K562 (cell line): ENCODE data around the gene HTRA3. TPM values are rescaled to one million over a fixed set of nuclear protein-coding genes. Genes with fewer than 3 reads are reported as not detected.

Experiments
- ATAC-seq: fragments of 200-7000 bp; cut with Tn5 transposase; 3 replicates; pipeline ENCODE4 v1.9.1; 2020; ENCODE audit warnings: moderate library complexity
- BruUV-seq: library from RNA; stranded (reverse); fragments of 400-500 nt; replicated peaks from 2 replicates; lab custom pipeline; 2021; lab: Mats Ljungman, UMichigan
- CTCF ChIA-PET: fragments of 300-600 bp; formaldehyde crosslinking; extraction: SDS; loops from one replicate; lab custom pipeline; 2021; ENCODE audit warnings: low intra/inter-chr PET ratio; lab: Yijun Ruan, JAX
- POLR2A ChIA-PET: fragments of 300-600, 350-650 bp; sonication (Branson Sonifier 250); formaldehyde crosslinking; extraction: SDS; loops from one replicate; lab custom pipeline; 2021; ENCODE audit warnings: antibody characterized with exemption, inconsistent platforms; lab: Yijun Ruan, JAX
- DNase-seq, 4 experiments: peaks; one replicate each; pipeline versions ENCODE4 v3.0.0 to v3.0.0-alpha.2; 2011 to 2018; ENCODE audit warnings: low spot score in 3 of 4, mixed read lengths in 3 of 4; ENCODE audit errors: extremely low read depth in 1 of 4
- FAIRE-seq: peaks from 2 replicates; lab custom pipeline; 2011; peaks lifted over from hg19 to GRCh38; lab: Jason Lieb, UNC
- H2AFZ ChIP-seq: 2 replicates; pipeline ENCODE4 v1.6.0; 2011; ENCODE audit warnings: low read depth, low read length, control low read depth, inconsistent platforms
- H3K27ac ChIP-seq: fragments of 200-600 bp; 3 replicates; pipeline ENCODE4 v1.8.0; 2011; ENCODE audit warnings: low read depth, mild to moderate bottlenecking, control low read depth, inconsistent platforms, low read length, moderate library complexity, mixed read lengths; ENCODE audit errors: extremely low read depth
- H3K27me3 ChIP-seq, 2 experiments: fragments of 300-600 bp in 1 of 2; 2 replicates in 1 of 2; 3 replicates in 1 of 2; pipeline versions ENCODE4 v1.6.0 to v1.8.0; 2011; ENCODE audit warnings: inconsistent platforms in 2 of 2, low read length in 2 of 2, mild to moderate bottlenecking in 1 of 2, mixed read lengths in 1 of 2, moderate library complexity in 1 of 2; ENCODE audit not compliant: control insufficient read depth in 2 of 2, insufficient read depth in 2 of 2
- H3K36me3 ChIP-seq: fragments of 300-600 bp; 3 replicates; pipeline ENCODE4 v1.8.0; 2011; ENCODE audit warnings: mild to moderate bottlenecking, low read length, inconsistent platforms; ENCODE audit not compliant: control insufficient read depth, insufficient read depth
- H3K4me1 ChIP-seq, 2 experiments: fragments of 200-600 bp in 1 of 2; replicated peaks in 1 of 2; 2 replicates in 1 of 2; 3 replicates in 1 of 2; pipeline versions ENCODE4 v1.5.1 to v1.8.0; 2011; ENCODE audit warnings: inconsistent platforms in 2 of 2, low read length in 2 of 2, mild to moderate bottlenecking in 1 of 2, mixed read lengths in 1 of 2, moderate library complexity in 1 of 2; ENCODE audit not compliant: control insufficient read depth in 2 of 2, insufficient read depth in 2 of 2
- H3K4me2 ChIP-seq: 2 replicates; pipeline ENCODE4 v1.6.1; 2011; ENCODE audit warnings: low read length, control low read depth, inconsistent platforms, mixed read lengths; ENCODE audit not compliant: insufficient read depth
- H3K4me3 ChIP-seq: fragments of 200-600 bp; sonication (generic), shearing (Covaris generic); 2 replicates; pipeline ENCODE4 v1.5.1; 2016; ENCODE audit warnings: control low read depth, inconsistent platforms
- H3K79me2 ChIP-seq: fragments of 200-600 bp; 3 replicates; pipeline ENCODE4 v1.8.0; 2011; ENCODE audit warnings: low read length, inconsistent platforms; ENCODE audit not compliant: control insufficient read depth, insufficient read depth
- H3K9ac ChIP-seq, 2 experiments: 2 replicates each; pipeline versions ENCODE4 v1.6.0 to v1.6.1; 2011; ENCODE audit warnings: low read depth in 2 of 2, low read length in 2 of 2, control low read depth in 1 of 2, inconsistent platforms in 1 of 2, mild to moderate bottlenecking in 1 of 2, mixed read lengths in 1 of 2; ENCODE audit not compliant: insufficient read depth in 1 of 2
- H3K9me1 ChIP-seq: one replicate; pipeline ENCODE4 v1.6.0; 2011; ENCODE audit warnings: inconsistent platforms, mild to moderate bottlenecking, low read length, moderate library complexity; ENCODE audit not compliant: control insufficient read depth, insufficient read depth
- H3K9me3 ChIP-seq: replicated peaks from 2 replicates; pipeline ENCODE4 v1.5.1; 2011; ENCODE audit warnings: low read depth, low read length, inconsistent platforms; ENCODE audit not compliant: control insufficient read depth, insufficient read depth
- H4K20me1 ChIP-seq: replicated peaks from 2 replicates; pipeline ENCODE4 v1.6.1; 2011; ENCODE audit warnings: low read length, inconsistent platforms, mixed read lengths; ENCODE audit not compliant: control insufficient read depth, insufficient read depth
- BCOR ChIP-seq: fragments of 450-650 bp; IDR thresholded peaks from 2 replicates; pipeline ENCODE4 v1.6.1; 2016
- CEBPB ChIP-seq: fragments of 450-650 bp; IDR thresholded peaks from 2 replicates; pipeline ENCODE4 v1.6.1; 2016; ENCODE audit warnings: missing genetic modification characterization, missing compliant biosample characterization
- EP400 ChIP-seq: fragments of 450-650 bp; IDR thresholded peaks from 2 replicates; pipeline ENCODE4 v1.6.1; 2017; ENCODE audit warnings: antibody characterized with exemption, mild to moderate bottlenecking, moderate library complexity
- KDM1A ChIP-seq, 2 experiments: fragments of 450-650 bp; IDR thresholded peaks; 2 replicates each; pipeline ENCODE4 v1.6.1; 2016; ENCODE audit warnings: mild to moderate bottlenecking in 2 of 2
- PRDM10 ChIP-seq: fragments of 450-650 bp; IDR thresholded peaks from 2 replicates; pipeline ENCODE4 v1.6.1; 2018; ENCODE audit not compliant: partially characterized antibody
- PTTG1 ChIP-seq: fragments of 450-650 bp; IDR thresholded peaks from 2 replicates; pipeline ENCODE4 v1.6.1; 2016; ENCODE audit warnings: low read depth, mild to moderate bottlenecking, missing genetic modification characterization, missing compliant biosample characterization
- RCOR1 ChIP-seq, 2 experiments: IDR thresholded peaks; 2 replicates each; pipeline ENCODE4 v1.6.1; 2012; ENCODE audit warnings: low read depth in 2 of 2, low read length in 2 of 2, borderline replicate concordance in 1 of 2, improper control_type of control experiment in 1 of 2
- TBL1XR1 ChIP-seq, 2 experiments: IDR thresholded peaks; 2 replicates each; pipeline ENCODE4 v1.6.1; 2012; ENCODE audit warnings: improper control_type of control experiment in 2 of 2, low read length in 2 of 2, mild to moderate bottlenecking in 1 of 2
- ZNF24 ChIP-seq: fragments of 450-650 bp; IDR thresholded peaks from 2 replicates; pipeline ENCODE4 v1.6.1; 2016
- ZNF592 ChIP-seq: fragments of 450-650 bp; IDR thresholded peaks from 2 replicates; pipeline ENCODE4 v1.6.1; 2017; ENCODE audit warnings: antibody characterized with exemption, mild to moderate bottlenecking
- WGBS: fragments of 100-300 bp; shearing (Covaris generic); methylation state at CpG from one replicate; pipeline ENCODE4 v1.1.6; 2016; ENCODE audit warnings: low coverage, mixed read lengths; ENCODE audit not compliant: insufficient coverage; ENCODE audit errors: missing lambda C conversion rate; 5-methylcytosine and 5-hydroxymethylcytosine counted together
- in situ Hi-C: fragments of 300-500 bp; cut with MboI; formaldehyde crosslinking; loops from 4 replicates; pipeline ENCODE4 v1.15.0; 2018; ENCODE audit warnings: inconsistent platforms, mixed read lengths
- intact Hi-C: fragments of 100-400 bp; cut with micrococcal nuclease; formaldehyde crosslinking; loops from 2 replicates; pipeline ENCODE4 v1.14.2; 2022
- polyA plus RNA-seq, 8 experiments: library from polyadenylated mRNA; depleted of rRNA in 4 of 8; stranded (reverse) in 5 of 8; unstranded in 3 of 8; fragments of >200 nt; fragmentation: Nextera tagmentation in 2 of 8; fragmentation: Illumina TruSeq in 1 of 8; extraction: Ambion mirVana in 2 of 8; extraction: Trizol in 1 of 8; gene quantifications; 2 replicates each; pipeline versions ENCODE4 v1.2.1 to v1.2.3, GENCODE V29; 2011 to 2014; ENCODE audit warnings: inconsistent platforms in 1 of 8, missing spikeins in 1 of 8
- total RNA-seq, 7 experiments: library from RNA; depleted of rRNA in 6 of 7; stranded (reverse); fragments of >200 nt in 6 of 7; fragmentation: Illumina TruSeq in 2 of 7; extraction: Trizol in 2 of 7; gene quantifications; 2 replicates each; pipeline versions ENCODE4 v1.2.1 to v1.2.3, GENCODE V29; 2011 to 2021; ENCODE audit warnings: low replicate concordance in 1 of 7
- TF ChIP-seq, protein P1 (sequence below): IDR thresholded peaks from 2 replicates; pipeline ENCODE4 v1.6.1; 2016; ENCODE audit warnings: missing genetic modification characterization, missing compliant biosample characterization

The HTRA3 gene
- total and polyA plus RNA-seq, 9 of the 15 experiments (the other 6 are each of a cell fraction or from before 2014, with no cell fraction given), result 0.04 TPM; not detected in 8

- FAIRE-seq (no peak), DNase-seq (no peak), ATAC-seq (no peak)
- Histone ChIP-seq H3K4me2 (no peak overlapping the region), H3K9me3 (no peaks in the 10 kb centered on the region; the same call in 1 of the 2 replicates), H3K27ac (peak overlapping the region; percentile 89; the same call in 2 of the 3 replicates), H3K79me2 (no peaks in the 10 kb centered on the region), H3K4me1 (peaks cover 22 to 65% of the 10 kb centered on the region in 2 experiments; a peak in 4 of 5 replicates), H3K27me3 (no peaks in the 10 kb centered on the region), H4K20me1 (0 out of 2 replicates have a peak, but pooled peaks cover under 1% of the 10 kb centered on the region), H3K4me3 (no peak overlapping the region), H3K9me1 (no peaks in the 10 kb centered on the region), H2AFZ (no peak overlapping the region), H3K36me3 (no peaks in the 10 kb centered on the region), H3K9ac (peak overlapping the region in 1 of 2 experiments; percentile 45; a peak in 1 of 4 replicates)
- in situ Hi-C loops, result no loop called here
- intact Hi-C loops, result loop anchor here (10.0 kb wide), 1 partner anchor 60 kb away; no protein-coding TSS in a partner anchor
- ChIA-PET CTCF (no interaction called here), POLR2A (interaction anchor here (0.6 to 0.9 kb wide), 3 partner anchors 10 to 237 kb away, joined by 3 read pairs; no protein-coding TSS in a partner anchor)
- WGBS, result 76% methylated on average over 12 of the region's 14 CpGs
- BruUV-seq, result no TSS peak
- TF ChIP-seq, protein P1, sequence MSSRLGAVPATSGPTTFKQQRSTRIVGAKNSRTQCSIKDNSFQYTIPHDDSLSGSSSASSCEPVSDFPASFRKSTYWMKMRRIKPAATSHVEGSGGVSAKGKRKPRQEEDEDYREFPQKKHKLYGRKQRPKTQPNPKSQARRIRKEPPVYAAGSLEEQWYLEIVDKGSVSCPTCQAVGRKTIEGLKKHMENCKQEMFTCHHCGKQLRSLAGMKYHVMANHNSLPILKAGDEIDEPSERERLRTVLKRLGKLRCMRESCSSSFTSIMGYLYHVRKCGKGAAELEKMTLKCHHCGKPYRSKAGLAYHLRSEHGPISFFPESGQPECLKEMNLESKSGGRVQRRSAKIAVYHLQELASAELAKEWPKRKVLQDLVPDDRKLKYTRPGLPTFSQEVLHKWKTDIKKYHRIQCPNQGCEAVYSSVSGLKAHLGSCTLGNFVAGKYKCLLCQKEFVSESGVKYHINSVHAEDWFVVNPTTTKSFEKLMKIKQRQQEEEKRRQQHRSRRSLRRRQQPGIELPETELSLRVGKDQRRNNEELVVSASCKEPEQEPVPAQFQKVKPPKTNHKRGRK (tag), result no peak
- TF ChIP-seq CEBPB (no peak), ZNF24 (no peak), RCOR1 (IDR thresholded peaks at IDR 0.05; ENCODE audit: borderline replicate concordance in 1 of 2, low read depth in 2 of 2, low read length in 2 of 2) (no peak), PRDM10 (no peak), PTTG1 (tag) (no peak), TBL1XR1 (IDR thresholded peaks at IDR 0.05; ENCODE audit: low read length in 2 of 2) (no peak), BCOR (peak; percentile 49; the same call in 1 of the 2 replicates), KDM1A (IDR thresholded peaks at IDR 0.05) (peak in 1 of 2 experiments; percentile 23; a peak in 1 of 4 replicates), ZNF592 (no peak), EP400 (no peak)
Observed at GRCh38 chr4:8304827-8305695, 35.5 kb downstream of the HTRA3 start.
